HepG2 (cell line): ENCODE results near the gene TAMALIN. TPM values are rescaled to one million over a fixed set of nuclear protein-coding genes. Genes with fewer than 3 reads are reported as not detected.

ENCODE experiments used
- ATF7 ChIP-seq, 2 experiments: fragments of 450-650 bp in 1 of 2; sonication (generic) in 1 of 2; formaldehyde crosslinking in 1 of 2; IDR thresholded peaks; 2 replicates each; pipeline versions ENCODE4 v1.4.0 to v1.6.1; 2016 to 2020; ENCODE audit warnings: antibody characterized with exemption in 1 of 2, mild to moderate bottlenecking in 1 of 2, missing genetic modification reagents in 1 of 2
- EHMT2 ChIP-seq: fragments of 200-600 bp; sonication (generic); IDR thresholded peaks from 2 replicates; pipeline ENCODE4 v1.7.0; 2017; ENCODE audit warnings: antibody characterized with exemption, low read depth, low read length, borderline replicate concordance
- HMG20B ChIP-seq: conservative IDR thresholded peaks from 2 replicates; pipeline ENCODE4 v1.6.1; 2016; ENCODE audit warnings: missing genetic modification reagents, missing compliant biosample characterization
- HMGA1 ChIP-seq: sonication (generic); formaldehyde crosslinking; conservative IDR thresholded peaks from 2 replicates; pipeline ENCODE4 v1.4.0; 2020; ENCODE audit warnings: missing genetic modification reagents
- HNRNPUL1 ChIP-seq: fragments of 200-400 bp; formaldehyde crosslinking; IDR thresholded peaks from 2 replicates; pipeline ENCODE4 v1.6.1; 2017; ENCODE audit warnings: low read depth, mild to moderate bottlenecking, low read length, moderate library complexity
- IKZF1 ChIP-seq: fragments of 450-650 bp; IDR thresholded peaks from 2 replicates; pipeline ENCODE4 v1.7.1; 2016
- NFYC ChIP-seq: IDR thresholded peaks from 2 replicates; pipeline ENCODE4 v1.6.1; 2016; ENCODE audit warnings: missing genetic modification reagents, missing compliant biosample characterization
- REXO4 ChIP-seq: sonication (generic); formaldehyde crosslinking; IDR thresholded peaks from 2 replicates; pipeline ENCODE4 v1.8.0; 2022; ENCODE audit warnings: missing genetic modification reagents, mild to moderate bottlenecking, borderline replicate concordance
- THAP9 ChIP-seq: sonication (generic); formaldehyde crosslinking; IDR thresholded peaks from 2 replicates; pipeline ENCODE4; 2020; ENCODE audit warnings: missing genetic modification reagents, mild to moderate bottlenecking, borderline replicate concordance
- UBTF ChIP-seq: sonication (generic); formaldehyde crosslinking; IDR thresholded peaks from 2 replicates; pipeline ENCODE4 v1.4.0; 2020; ENCODE audit warnings: mild to moderate bottlenecking, missing genetic modification reagents
- YY1 ChIP-seq: IDR thresholded peaks from 2 replicates; pipeline ENCODE4 v1.6.1; 2011; ENCODE audit warnings: low read length, low read depth, moderate library complexity, mild to moderate bottlenecking; ENCODE audit not compliant: insufficient read depth, insufficient replicate concordance
- ZNF501 ChIP-seq: sonication (generic); formaldehyde crosslinking; IDR thresholded peaks from 2 replicates; pipeline ENCODE4 v1.5.1; 2020; ENCODE audit warnings: mild to moderate bottlenecking, moderate library complexity, missing genetic modification reagents
- ZNF552 ChIP-seq: sonication (generic); formaldehyde crosslinking; IDR thresholded peaks from 2 replicates; pipeline ENCODE4 v1.9.0; 2022; ENCODE audit warnings: missing genetic modification reagents, mild to moderate bottlenecking, borderline replicate concordance
- ZNF646 ChIP-seq: sonication (generic); formaldehyde crosslinking; IDR thresholded peaks from 2 replicates; pipeline ENCODE4 v1.9.0; 2021; ENCODE audit warnings: mild to moderate bottlenecking, missing genetic modification reagents
- ZSCAN30 ChIP-seq: sonication (generic); formaldehyde crosslinking; IDR thresholded peaks from 2 replicates; pipeline ENCODE4 v1.5.0; 2020; ENCODE audit warnings: mild to moderate bottlenecking, missing genetic modification reagents
- polyA plus RNA-seq, 8 experiments: library from polyadenylated mRNA; depleted of rRNA in 3 of 8; stranded (reverse) in 7 of 8; unstranded in 1 of 8; fragments of >200 nt; fragmentation: Illumina TruSeq in 4 of 8; extraction: Trizol in 4 of 8; gene quantifications; 2 replicates each; pipeline versions ENCODE4 v1.2.1 to v1.2.3, GENCODE V29; 2011 to 2016; ENCODE audit warnings: low read depth in 4 of 8, missing spikeins in 1 of 8, mixed read lengths in 1 of 8; ENCODE audit not compliant: insufficient read depth in 1 of 8
- total RNA-seq, 5 experiments: library from RNA; depleted of rRNA; stranded (reverse); fragments of >200 nt; fragmentation: Illumina TruSeq; extraction: Trizol; gene quantifications; 2 replicates each; pipeline ENCODE4 v1.2.3, GENCODE V29; 2016; ENCODE audit warnings: low read depth in 1 of 5

The TAMALIN gene
- total and polyA plus RNA-seq, 2 of the 13 experiments (the other 11 are each of a cell fraction or from before 2014, with no cell fraction given) = 2.9 to 10.9 TPM

GRCh38 chr12:52032804-52033445 is 26.2 kb downstream of the TAMALIN start (continued):
- TF ChIP-seq EHMT2 (no peak), HMG20B (CRISPR knock-in tag) (no peak), UBTF (peak; percentile 75; the same call in 1 of the 2 replicates), ZNF501 (peak; percentile 22; the same call in 1 of the 2 replicates), ZNF552 (CRISPR knock-in tag) (no peak), HNRNPUL1 (no peak), ZNF646 (CRISPR knock-in tag) (no peak), IKZF1 (no peak), NFYC (peak; percentile 83), HMGA1 (CRISPR knock-in tag) (no peak), THAP9 (CRISPR knock-in tag) (0 out of 2 replicates have a peak, but pooled peaks have one; percentile 42), REXO4 (CRISPR knock-in tag) (no peak), ATF7 (IDR thresholded peaks at IDR 0.05) (peak; percentile 38; the same call in 1 of the 2 replicates), ATF7 (CRISPR knock-in tag; IDR thresholded peaks at IDR 0.05) (peak; percentile 25; the same call in 1 of the 2 replicates), ZSCAN30 (no peak), YY1 (peak; percentile 39)
